Trophoblast cell (in vitro differentiated cells and primary cell): ENCODE measurements around the gene HRH4.

ENCODE experiments used
- DNase-seq, 2 donors: peaks; one replicate each; pipeline ENCODE4 v3.0.0-alpha.2; 2016
- H2AFZ ChIP-seq: 2 replicates; pipeline ENCODE4 v1.6.1; 2013; ENCODE audit warnings: low read length, moderate library complexity, mild to moderate bottlenecking; ENCODE audit not compliant: insufficient read depth, poor library complexity
- H2AK5ac ChIP-seq: 2 replicates; pipeline ENCODE4 v1.6.1; 2013; ENCODE audit warnings: mild to moderate bottlenecking, low read length
- H2BK120ac ChIP-seq: 2 replicates; pipeline ENCODE4 v1.6.1; 2013; ENCODE audit warnings: low read length, mild to moderate bottlenecking, moderate library complexity; ENCODE audit not compliant: insufficient read depth, poor library complexity
- H2BK12ac ChIP-seq: 2 replicates; pipeline ENCODE4 v1.6.1; 2013; ENCODE audit warnings: mild to moderate bottlenecking, low read length, moderate library complexity
- H2BK5ac ChIP-seq: 2 replicates; pipeline ENCODE4 v1.6.1; 2013; ENCODE audit warnings: low read length, low read depth, moderate library complexity, mild to moderate bottlenecking; ENCODE audit not compliant: poor library complexity
- H3K14ac ChIP-seq: 2 replicates; pipeline ENCODE4 v1.6.1; 2013; ENCODE audit warnings: mild to moderate bottlenecking, low read length
- H3K18ac ChIP-seq: 2 replicates; pipeline ENCODE4 v1.6.1; 2013; ENCODE audit warnings: mild to moderate bottlenecking, low read length
- H3K23ac ChIP-seq: 2 replicates; pipeline ENCODE4 v1.6.1; 2013; ENCODE audit warnings: low read length
- H3K27ac ChIP-seq: 2 replicates; pipeline ENCODE4 v1.5.1; 2013; ENCODE audit warnings: low read depth, mild to moderate bottlenecking, inconsistent platforms, low read length, moderate library complexity
- H3K27me3 ChIP-seq: 2 replicates; pipeline ENCODE4 v1.6.1; 2013; ENCODE audit warnings: inconsistent platforms, mild to moderate bottlenecking, low read length, moderate library complexity; ENCODE audit not compliant: insufficient read depth
- H3K36me3 ChIP-seq, 2 experiments: 1 replicate in 1 of 2; 2 replicates in 1 of 2; pipeline ENCODE4 v1.6.1; 2013; ENCODE audit warnings: low read length in 2 of 2, mild to moderate bottlenecking in 2 of 2, moderate library complexity in 1 of 2; ENCODE audit not compliant: insufficient read depth in 2 of 2, control insufficient read depth in 1 of 2
- H3K4ac ChIP-seq: 2 replicates; pipeline ENCODE4 v1.6.1; 2013; ENCODE audit warnings: low read depth, mild to moderate bottlenecking, low read length, moderate library complexity
- H3K4me1 ChIP-seq, 2 experiments: 1 replicate in 1 of 2; 2 replicates in 1 of 2; pipeline ENCODE4 v1.6.1; 2013; ENCODE audit warnings: low read length in 2 of 2, mild to moderate bottlenecking in 2 of 2, moderate library complexity in 1 of 2; ENCODE audit not compliant: insufficient read depth in 2 of 2, control insufficient read depth in 1 of 2
- H3K4me2 ChIP-seq: 2 replicates; pipeline ENCODE4 v1.6.1; 2013; ENCODE audit warnings: inconsistent platforms, mild to moderate bottlenecking, low read length, moderate library complexity
- H3K4me3 ChIP-seq: 2 replicates; pipeline ENCODE4 v1.5.1; 2013; ENCODE audit warnings: mild to moderate bottlenecking, low read depth, low read length, inconsistent platforms
- H3K79me1 ChIP-seq: one replicate; pipeline ENCODE4 v1.6.1; 2013; ENCODE audit warnings: low read length
- H3K79me2 ChIP-seq: 2 replicates; pipeline ENCODE4 v1.6.1; 2013; ENCODE audit warnings: low read length, mild to moderate bottlenecking; ENCODE audit not compliant: control insufficient read depth, insufficient read depth, poor library complexity
- H3K9ac ChIP-seq: 2 replicates; pipeline ENCODE4 v1.6.1; 2013; ENCODE audit warnings: mild to moderate bottlenecking, low read length
- H3K9me3 ChIP-seq: 2 replicates; pipeline ENCODE4 v1.6.1; 2013; ENCODE audit warnings: low read depth, mild to moderate bottlenecking, control low read depth, inconsistent platforms, low read length; ENCODE audit not compliant: insufficient read depth
- H4K12ac ChIP-seq: 2 replicates; pipeline ENCODE4 v1.6.1; 2013; ENCODE audit warnings: low read depth, mild to moderate bottlenecking, low read length, moderate library complexity
- H4K8ac ChIP-seq: 2 replicates; pipeline ENCODE4 v1.6.1; 2013; ENCODE audit warnings: low read depth, mild to moderate bottlenecking, low read length, moderate library complexity
- H4K91ac ChIP-seq: one replicate; pipeline ENCODE4 v1.6.1; 2013; ENCODE audit warnings: low read depth, mild to moderate bottlenecking, low read length, moderate library complexity
- WGBS: extraction: QIAGEN DNeasy Blood & Tissue Kit; methylation state at CpG from one replicate; pipeline ENCODE4 v1.1.7; 2013; ENCODE audit warnings: missing lambda C conversion rate; ENCODE audit not compliant: insufficient read length, insufficient coverage; ENCODE audit errors: extremely low coverage; 5-methylcytosine and 5-hydroxymethylcytosine counted together

HRH4 gene

DNA sequence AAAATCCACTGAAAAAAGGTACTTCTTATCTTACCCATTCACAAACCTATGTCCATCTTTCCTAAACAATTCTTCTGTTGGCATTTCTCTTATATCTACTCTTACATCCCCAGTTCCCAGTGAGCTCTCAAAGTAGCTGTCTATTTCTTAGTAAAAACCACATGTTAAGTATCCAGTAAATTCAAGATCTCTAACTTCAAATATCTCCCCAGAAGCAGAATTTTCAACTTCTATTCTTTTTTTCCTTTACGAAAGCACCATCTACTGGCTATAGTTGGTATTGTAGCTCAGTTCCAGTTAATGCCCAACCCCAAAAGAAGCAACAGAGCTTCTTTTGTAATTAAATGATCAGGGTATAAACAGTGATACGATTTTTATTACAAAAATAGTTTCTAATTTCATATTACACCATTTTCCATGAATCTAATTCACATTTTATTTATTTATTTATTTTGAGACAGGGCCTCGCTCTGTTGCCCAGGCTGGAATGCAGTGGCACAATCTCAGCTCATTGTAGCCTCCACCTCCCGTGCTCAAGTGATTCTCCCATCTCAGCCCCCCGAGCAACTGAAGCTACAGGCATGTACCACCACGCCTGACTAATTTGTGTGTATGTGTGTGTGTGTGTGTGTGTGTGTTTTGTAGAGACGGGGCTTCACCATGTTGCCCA, 28.5 kb downstream of the HRH4 start:
- H2AK5ac ChIP-seq = no peak overlapping the region
- H2AFZ ChIP-seq = no peak overlapping the region
- H3K23ac ChIP-seq = no peak overlapping the region
- no peak overlapping the region for H3K27ac ChIP-seq
- no peaks in the 10 kb centered on the region for H3K27me3 ChIP-seq
- no peak overlapping the region for H3K4me3 ChIP-seq
- H3K79me2 ChIP-seq = no peaks in the 10 kb centered on the region
- no peak overlapping the region for H3K9ac ChIP-seq
- H4K8ac ChIP-seq = no peak overlapping the region
- no peak overlapping the region for H3K14ac ChIP-seq
- H2BK5ac ChIP-seq = no peak overlapping the region
- H3K4me2 ChIP-seq = no peak overlapping the region
- H4K12ac ChIP-seq = no peak overlapping the region
- DNase-seq = peak in 1 of 2 donors; percentile 76
- WGBS = no CpG with 5 or more reads among the region's 7 CpGs
- no peaks in the 10 kb centered on the region for H3K79me1 ChIP-seq
- H3K9me3 ChIP-seq = no peaks in the 10 kb centered on the region
- H3K4me1 ChIP-seq = no peaks in the 10 kb centered on the region
- no peaks in the 10 kb centered on the region for H3K36me3 ChIP-seq
- H4K91ac ChIP-seq = no peak overlapping the region
- H2BK12ac ChIP-seq = no peak overlapping the region
- H3K4ac ChIP-seq = no peak overlapping the region
- no peak overlapping the region for H2BK120ac ChIP-seq
- H3K18ac ChIP-seq = no peak overlapping the region

DNA sequence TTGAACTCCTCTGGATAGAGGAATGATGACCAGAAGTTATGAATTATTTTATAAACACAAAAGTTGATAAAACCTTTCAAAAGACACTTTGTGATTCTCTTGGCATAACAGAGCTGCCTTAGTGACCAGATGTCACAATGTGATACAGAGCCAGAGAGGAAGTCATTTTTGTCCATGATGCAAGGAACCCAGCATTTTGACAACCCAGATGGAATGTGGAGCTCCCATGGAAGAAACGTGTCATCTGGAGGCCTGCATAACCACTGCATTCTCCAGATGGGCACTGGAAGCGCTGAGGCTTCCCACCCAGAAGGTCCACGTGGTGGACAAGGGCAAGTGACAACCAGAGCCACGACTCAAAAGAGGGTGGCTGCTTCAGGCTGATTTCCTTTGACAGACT, 30.1 kb downstream of the HRH4 start:
- Histone ChIP-seq H3K23ac (no peak overlapping the region), H4K91ac (no peak overlapping the region), H3K79me2 (no peaks in the 10 kb centered on the region), H3K4me2 (no peak overlapping the region), H3K79me1 (no peaks in the 10 kb centered on the region), H2BK120ac (no peak overlapping the region), H3K4me3 (no peak overlapping the region), H3K9ac (no peak overlapping the region), H3K36me3 (no peaks in the 10 kb centered on the region), H2BK12ac (no peak overlapping the region), H2AK5ac (no peak overlapping the region), H4K12ac (no peak overlapping the region), H3K4me1 (no peaks in the 10 kb centered on the region), H3K14ac (no peak overlapping the region), H3K4ac (no peak overlapping the region), H4K8ac (no peak overlapping the region), H3K27ac (no peak overlapping the region), H3K9me3 (no peaks in the 10 kb centered on the region), H2BK5ac (no peak overlapping the region), H3K27me3 (no peaks in the 10 kb centered on the region), H3K18ac (no peak overlapping the region), H2AFZ (no peak overlapping the region)
- peak; percentile 22 to 71 for DNase-seq
- WGBS = no CpG with 5 or more reads among the region's 4 CpGs

DNA sequence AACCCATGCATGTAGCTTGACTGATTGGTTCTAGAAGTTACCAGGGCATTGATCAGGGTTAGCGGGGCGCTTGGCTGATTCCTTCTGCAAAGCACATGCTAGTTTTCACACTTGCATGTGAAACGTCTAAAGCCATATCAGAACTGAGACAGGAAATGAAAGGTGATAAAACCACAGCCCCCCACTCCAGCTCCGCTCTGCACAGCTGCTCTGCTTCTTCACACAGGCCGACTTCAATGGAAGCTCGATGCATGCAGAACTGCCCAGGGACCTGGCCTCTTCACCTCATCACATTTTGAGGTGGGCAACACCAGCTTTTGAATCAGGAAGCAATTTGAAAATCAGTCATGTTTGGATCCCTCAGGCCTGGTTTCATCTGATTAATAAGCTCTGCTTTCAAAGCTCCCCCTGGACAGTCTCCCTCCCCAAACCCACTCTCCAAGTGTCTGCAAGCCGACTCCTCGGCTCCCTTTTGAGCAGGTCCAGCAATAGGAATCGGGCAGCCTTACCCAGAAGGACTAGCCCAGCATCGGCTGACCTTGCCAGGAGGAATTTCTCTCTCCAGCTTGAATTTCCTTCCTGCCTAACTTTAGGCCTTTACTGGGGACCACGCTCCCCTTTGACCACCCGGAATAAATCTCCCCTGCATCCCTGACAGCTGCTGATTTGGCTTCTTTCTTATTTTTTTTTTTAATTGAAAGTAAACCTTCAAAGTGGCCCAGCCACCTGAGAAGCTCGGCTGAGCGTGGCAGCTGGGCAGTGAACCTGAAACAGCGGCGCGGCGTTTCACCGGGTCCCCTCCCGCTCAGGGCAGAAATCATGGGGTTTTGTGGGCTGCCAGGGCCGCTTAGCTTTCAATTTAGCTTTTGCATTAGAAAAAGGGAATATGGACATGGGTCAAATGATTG, 31.7 kb downstream of the HRH4 start:
- Histone ChIP-seq H3K79me2 (no peaks in the 10 kb centered on the region), H4K91ac (no peak overlapping the region), H2AFZ (no peak overlapping the region), H4K8ac (no peak overlapping the region), H2BK5ac (no peak overlapping the region), H3K4me3 (no peak overlapping the region), H2BK12ac (no peak overlapping the region), H3K9ac (no peak overlapping the region), H3K4me1 (no peaks in the 10 kb centered on the region), H3K9me3 (no peaks in the 10 kb centered on the region), H3K27me3 (no peaks in the 10 kb centered on the region), H3K27ac (no peak overlapping the region), H2AK5ac (no peak overlapping the region), H3K23ac (no peak overlapping the region), H4K12ac (no peak overlapping the region), H2BK120ac (no peak overlapping the region), H3K14ac (no peak overlapping the region), H3K18ac (no peak overlapping the region), H3K4me2 (no peak overlapping the region), H3K36me3 (no peaks in the 10 kb centered on the region), H3K79me1 (no peaks in the 10 kb centered on the region), H3K4ac (no peak overlapping the region)
- DNase-seq = no peak
- WGBS = no CpG with 5 or more reads among the region's 21 CpGs

DNA sequence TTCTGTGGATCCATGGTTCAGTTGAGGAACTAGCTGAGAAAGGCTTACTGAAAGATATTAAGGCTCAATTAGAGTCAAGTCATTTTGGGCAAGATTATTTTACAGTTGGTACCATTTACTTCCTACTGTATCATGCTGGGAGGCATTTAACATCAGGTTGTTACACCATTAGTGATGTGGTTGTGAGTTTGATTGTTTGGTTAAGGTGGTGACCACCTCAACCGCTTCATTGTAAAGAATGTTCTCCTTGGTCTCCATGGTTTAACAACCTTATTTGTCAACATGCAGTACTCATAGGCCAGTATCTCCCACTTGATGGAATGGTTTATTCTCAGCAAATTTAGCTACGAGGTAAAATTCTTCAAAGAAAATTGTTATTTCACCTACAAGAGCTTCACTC, 34.1 kb downstream of the HRH4 start:
- Histone ChIP-seq H2BK5ac (no peak overlapping the region), H2BK12ac (no peak overlapping the region), H3K27ac (no peak overlapping the region), H3K79me2 (no peaks in the 10 kb centered on the region), H3K9ac (no peak overlapping the region), H3K4me2 (no peak overlapping the region), H4K12ac (no peak overlapping the region), H2AFZ (no peak overlapping the region), H3K79me1 (no peaks in the 10 kb centered on the region), H3K36me3 (no peaks in the 10 kb centered on the region), H4K8ac (no peak overlapping the region), H2AK5ac (no peak overlapping the region), H3K23ac (no peak overlapping the region), H3K27me3 (no peaks in the 10 kb centered on the region), H3K4me3 (no peak overlapping the region), H3K4ac (no peak overlapping the region), H3K4me1 (no peaks in the 10 kb centered on the region), H3K9me3 (no peaks in the 10 kb centered on the region), H3K14ac (no peak overlapping the region), H4K91ac (no peak overlapping the region), H3K18ac (no peak overlapping the region), H2BK120ac (no peak overlapping the region)
- DNase-seq = no peak
- WGBS = no CpG with 5 or more reads among the region's 2 CpGs
